Fibroblast of upper back skin (primary cell): Measurements from ENCODE around the gene PHTF2.
A peak's percentile ranks its signal among the peaks of the same experiment; 100 is the strongest.

Experiments used
- DNase-seq: peaks from one replicate; pipeline ENCODE4 v3.0.0-alpha.2; 2013

Gene PHTF2

DNA sequence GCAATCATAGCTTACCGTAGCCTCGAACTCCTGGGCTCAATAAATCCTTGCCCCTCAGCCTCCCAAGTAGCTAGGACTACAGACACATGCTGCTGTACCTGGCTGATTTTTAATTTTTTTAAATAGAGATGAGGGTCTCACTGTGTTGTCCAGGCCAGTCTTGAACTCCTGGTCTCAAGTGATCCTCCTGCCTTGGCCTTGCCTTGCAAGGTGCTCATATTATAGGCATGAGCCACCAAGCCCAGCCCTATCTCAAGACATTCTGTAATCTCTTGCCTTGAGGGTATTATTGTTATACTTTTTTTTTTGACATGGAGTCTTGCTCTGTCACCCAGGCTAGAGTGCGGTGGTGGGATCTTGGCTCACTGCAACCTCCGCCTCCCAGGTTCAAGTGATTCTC, 86.6 kb downstream of the PHTF2 start:
- no peak for DNase-seq

GRCh38 chr7:77887567-77887966, 89.0 kb downstream of the PHTF2 start:
- DNase-seq = peak; percentile 70

- DNase-seq = no peak
These were observed 90.4 kb downstream of the PHTF2 start for GRCh38 chr7:77888998-77889397.

- no peak for DNase-seq
These were observed 95.2 kb downstream of the PHTF2 start for GRCh38 chr7:77893813-77894212.

DNA sequence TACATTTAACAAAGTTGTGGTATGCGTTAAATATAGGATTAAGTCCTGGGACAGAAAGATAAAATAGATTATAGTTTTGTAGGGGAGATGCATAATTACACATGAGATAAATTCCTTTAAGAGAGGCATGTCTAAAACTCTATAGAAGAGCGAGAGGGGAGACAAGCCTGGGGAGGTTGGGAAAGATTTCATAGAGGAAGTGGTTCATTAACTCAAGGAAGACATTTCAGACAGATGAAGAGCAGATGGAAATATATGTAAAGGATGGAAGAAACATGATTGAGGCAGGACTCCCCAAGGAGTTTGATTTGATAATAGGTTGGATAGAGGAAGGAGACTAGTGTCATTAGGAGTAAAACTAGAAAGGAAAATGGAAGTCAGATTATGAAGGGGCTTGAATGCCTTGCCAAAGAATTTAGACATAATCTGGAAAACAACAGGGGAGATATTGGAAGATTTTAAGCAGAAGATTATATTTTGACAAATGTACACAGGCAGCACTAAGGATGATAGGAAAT, 96.1 kb downstream of the PHTF2 start:
- DNase-seq = peak; percentile 43

DNA sequence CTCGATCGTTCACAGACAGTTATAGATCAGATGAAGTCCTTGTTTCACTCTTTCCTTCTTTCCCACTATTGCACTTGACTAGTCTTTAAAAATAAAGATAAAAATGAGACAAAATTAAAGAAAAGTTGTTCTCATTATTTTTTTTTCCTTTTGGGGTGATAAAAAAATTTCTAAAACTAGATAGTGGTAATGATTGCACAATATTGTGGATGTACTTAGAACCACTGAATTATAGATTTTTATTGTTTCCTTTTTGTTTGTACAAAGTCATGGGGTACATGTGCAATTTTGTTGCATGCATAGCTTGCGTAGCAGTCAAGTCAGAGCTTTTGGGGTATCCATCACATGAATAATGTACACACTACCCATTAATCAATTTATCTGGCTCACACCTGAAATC, 97.3 kb downstream of the PHTF2 start:
- no peak for DNase-seq

GRCh38 chr7:77897004-77897547, 98.5 kb downstream of the PHTF2 start:
- DNase-seq = no peak

GRCh38 chr7:77899516-77899915, 100.9 kb downstream of the PHTF2 start:
- peak; percentile 25 for DNase-seq

DNA sequence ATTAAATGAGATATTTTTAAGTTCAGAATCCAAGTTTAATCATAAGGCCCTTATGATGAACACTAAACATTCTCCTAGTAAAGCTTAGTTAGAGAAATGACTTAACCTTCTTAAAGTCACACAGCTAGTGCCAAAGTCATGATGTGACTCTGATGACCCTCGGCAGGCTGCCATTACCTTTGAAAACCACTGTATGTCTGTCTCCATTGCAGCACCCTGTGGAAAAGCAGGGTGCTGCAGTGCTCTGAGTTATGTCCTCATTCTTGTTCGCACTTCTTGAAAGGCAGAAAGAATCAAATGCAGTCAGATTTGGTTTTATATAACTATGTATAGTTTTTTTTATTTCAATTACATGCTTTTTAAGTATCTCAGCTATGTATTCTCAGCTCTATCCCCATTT, 105.0 kb downstream of the PHTF2 start:
- peak; percentile 23 for DNase-seq

DNA sequence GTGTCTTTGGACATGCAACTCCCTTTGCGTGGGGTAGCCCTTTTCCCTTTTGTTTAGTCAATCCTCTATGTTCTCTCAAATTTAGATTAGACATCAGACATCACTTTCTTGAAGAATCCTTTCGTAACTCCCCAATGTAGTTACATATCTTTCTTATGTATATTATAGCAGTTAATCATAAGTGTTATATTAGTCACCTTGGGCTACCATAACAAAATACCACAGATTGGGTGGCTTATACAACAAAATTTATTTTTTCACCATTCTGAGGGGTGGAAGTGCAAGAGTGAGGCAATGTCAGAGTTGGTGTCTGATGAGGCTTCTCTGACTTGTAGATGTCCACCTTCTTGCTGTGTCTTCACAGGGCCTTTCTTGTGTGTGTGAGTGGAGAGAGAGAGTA, 105.7 kb downstream of the PHTF2 start:
- peak; percentile 16 for DNase-seq

DNA sequence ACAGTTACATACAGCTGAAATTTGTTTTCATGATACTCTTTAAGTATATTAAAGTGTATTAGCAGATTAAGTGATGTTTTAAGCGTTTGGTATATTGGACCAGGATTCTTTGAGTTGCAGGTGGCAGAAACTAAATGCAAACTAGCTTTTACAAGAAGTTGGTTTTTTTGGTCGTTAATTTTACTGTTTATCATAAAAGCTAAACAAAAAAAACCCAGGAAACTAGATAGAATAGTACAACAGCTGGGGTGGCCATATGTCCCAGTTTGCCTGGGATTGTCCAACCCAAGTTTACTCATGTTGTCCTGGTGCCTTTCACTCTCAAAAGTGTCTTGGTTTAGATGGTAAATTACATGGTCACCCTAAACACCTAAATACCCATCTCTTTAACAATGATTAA, 108.7 kb downstream of the PHTF2 start:
- no peak for DNase-seq

GRCh38 chr7:77908664-77909063, 110.1 kb downstream of the PHTF2 start:
- DNase-seq = no peak

- no peak for DNase-seq
These were observed 111.6 kb downstream of the PHTF2 start for GRCh38 chr7:77910124-77910523.

DNA sequence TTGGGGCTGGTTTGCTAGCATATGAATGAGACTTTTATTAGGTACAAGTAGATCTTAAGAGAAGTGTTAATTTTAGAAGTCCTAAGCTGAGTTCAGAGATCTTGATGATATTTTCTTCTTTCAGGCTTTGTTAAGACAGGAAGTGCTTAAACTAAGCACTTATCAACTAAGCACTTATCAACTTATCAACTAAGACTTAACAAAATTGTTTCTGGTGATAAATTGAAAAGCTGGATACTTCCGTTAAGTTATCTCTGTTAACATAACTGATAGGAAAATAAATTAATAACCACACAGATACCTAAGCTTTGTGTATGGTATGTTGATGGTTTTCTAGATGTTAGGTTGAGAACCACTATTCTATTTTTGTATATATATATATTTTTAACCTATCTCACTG, 113.7 kb downstream of the PHTF2 start:
- DNase-seq = no peak

DNA sequence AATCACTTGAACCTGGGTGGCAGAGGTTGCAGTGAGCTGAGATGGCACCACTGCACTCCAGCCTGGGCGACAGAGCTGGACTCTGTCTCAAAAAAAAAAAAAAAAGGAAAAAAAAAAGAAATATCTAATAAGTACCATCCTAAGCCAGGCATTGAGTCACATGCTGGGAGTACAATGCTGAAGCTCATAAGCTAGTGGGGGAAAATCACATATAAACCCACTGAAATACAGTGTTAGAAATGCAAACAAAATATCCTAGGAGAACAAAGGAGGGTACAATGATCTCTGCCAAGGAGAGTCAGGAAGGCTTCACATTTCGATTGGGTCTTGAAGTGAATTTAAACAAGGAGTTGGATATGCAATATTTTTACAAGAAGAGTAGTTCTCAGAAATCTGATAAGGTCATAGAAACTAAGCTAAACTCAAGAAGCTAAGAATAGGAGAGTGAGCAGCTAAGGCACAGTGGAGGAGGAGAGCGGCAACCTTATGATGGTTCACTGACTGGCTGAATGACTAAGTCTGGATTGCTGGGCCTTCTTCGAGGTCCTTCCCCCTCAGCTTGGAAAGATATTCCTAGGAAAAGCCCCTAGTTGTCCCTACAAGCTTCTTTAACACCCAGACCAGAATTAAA, 115.5 kb downstream of the PHTF2 start:
- no peak for DNase-seq

DNA sequence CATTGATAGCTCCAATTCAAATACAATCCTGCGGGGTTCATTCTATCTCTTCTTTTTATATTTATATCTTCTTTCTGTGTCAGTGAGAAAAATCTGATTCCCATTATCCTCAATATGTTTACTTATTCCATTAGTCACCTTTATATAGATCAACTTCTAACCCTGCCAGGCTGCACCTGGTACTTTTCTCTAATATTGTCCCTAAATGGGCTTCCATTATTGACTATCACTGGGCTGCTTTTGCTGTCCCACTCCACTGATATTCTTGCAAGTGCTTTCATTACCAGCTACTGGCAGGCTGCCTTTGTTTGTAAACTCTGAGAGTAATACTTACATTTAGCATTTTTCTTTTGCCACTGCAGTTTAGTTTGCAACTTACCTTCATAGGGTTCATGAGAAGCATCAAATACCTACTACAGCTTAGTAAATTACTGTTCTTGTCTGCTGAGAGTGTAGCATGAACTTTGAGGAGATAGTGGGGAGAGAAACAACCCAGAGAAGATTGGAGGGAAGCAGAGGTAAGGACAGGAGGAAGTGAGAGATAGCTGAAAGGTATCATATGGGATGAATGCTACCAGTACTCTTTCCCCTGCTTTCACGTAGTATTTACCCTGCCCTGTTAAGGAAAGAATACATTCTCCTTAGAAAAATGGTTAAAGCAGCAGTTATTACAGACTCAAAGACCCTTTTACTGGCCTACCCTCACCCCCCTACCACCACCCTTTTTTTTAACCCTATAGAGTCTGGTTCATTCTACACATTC, 119.1 kb downstream of the PHTF2 start:
- no peak for DNase-seq

DNA sequence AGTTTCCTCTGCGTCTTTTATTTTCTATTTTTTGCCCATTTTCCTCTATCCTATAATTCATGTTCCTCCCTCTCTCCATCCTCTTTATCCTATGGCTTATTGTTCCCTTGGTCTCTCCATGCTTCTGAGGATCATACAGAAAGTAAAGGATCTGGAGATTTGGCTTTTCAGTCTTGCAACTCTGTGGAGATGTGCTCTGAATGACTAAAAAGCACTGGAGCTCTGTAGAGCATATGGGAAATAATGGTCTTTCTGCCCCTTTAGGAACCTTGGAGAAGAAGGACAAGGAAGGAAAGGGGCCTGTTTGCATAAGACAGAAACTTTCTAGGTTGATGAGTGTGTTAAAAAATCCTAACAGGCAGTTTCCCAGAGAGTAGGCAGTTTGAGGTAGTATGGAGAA, 120.1 kb downstream of the PHTF2 start:
- no peak for DNase-seq

GRCh38 chr7:77923419-77923818, 124.8 kb downstream of the PHTF2 start:
- DNase-seq = no peak

DNA sequence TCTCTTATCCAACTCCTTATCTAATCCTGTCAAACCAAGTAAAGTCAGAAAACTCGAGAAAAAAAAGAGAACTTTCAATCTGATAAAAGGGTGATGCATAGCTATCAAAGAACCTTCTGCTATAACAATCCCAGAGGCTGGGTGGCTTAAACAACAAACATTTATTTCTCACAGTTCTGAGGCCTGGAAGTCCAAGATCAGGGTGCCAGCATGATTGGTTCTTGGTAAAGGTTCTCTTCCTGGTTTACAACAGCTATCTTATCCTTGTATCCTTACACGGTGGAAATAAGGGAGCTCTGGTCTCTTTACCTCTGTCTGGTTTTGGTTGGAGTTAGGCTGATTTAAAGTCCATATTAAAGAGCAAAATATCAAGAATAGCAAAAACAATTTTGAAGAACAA, 131.9 kb downstream of the PHTF2 start:
- DNase-seq = no peak

DNA sequence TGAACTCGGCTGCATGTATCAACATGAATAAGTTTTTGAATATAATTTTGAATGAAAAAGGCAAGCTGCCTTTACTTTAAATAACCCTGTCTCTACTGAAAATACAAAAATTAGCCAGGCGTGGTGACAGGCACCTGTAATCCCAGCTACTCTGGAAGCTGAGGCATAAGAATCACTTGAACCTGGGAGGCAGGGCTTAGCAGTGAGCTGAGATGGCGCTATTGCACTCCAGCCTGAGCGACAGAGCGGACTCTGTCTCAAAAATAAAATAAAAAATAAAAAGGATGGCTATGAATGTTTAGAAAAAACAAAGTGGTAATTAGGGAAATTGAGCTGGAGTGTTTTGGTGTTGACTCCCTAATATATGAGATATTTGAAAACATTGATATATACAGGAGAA, 133.3 kb downstream of the PHTF2 start:
- no peak for DNase-seq

GRCh38 chr7:77933394-77933793, 134.8 kb downstream of the PHTF2 start:
- DNase-seq = peak; percentile 32

DNA sequence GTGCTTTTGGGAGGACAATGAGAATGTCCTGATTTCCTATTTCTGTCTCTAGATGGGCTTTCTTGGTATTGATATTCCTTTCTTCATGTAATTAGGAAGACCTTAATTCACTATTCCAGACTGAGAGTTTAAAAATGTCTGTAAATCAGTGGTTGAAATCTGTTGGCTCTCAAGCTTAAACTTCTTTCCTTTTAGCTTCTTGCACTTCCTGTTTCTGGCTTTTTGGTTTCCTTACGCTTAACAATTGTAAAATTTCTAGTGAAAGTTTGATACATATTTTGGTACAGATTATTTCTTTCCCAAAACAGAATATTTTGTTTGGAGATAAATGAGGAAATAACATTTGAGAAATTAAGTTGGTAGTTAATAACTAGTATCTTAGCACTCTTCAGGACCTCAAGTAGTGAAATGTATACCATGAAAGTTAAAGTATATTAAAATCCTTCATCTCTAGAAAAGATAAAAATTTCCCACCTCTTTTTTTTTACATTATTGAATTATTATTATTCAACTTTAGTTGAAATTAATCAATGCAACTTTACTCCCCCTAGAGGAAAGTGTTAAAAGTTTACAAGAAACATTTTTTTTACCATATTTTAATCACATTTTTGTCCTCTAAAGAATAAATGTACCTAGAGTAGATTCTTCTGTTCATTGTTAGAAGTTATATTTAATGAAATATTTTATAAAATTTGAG, 137.2 kb downstream of the PHTF2 start:
- DNase-seq = no peak

GRCh38 chr7:77940647-77941046, 142.1 kb downstream of the PHTF2 start:
- peak; percentile 47 for DNase-seq

GRCh38 chr7:77942431-77942830, 143.9 kb downstream of the PHTF2 start:
- DNase-seq = no peak
